C4-2B (cell line): Measurements from ENCODE around the gene MCFD2.

Source experiments
- ZFX ChIP-seq: fragments of 450-650 bp; IDR thresholded peaks from 2 replicates; pipeline ENCODE4 v1.6.1; 2017
- TF ChIP-seq, protein P1 (sequence below): fragments of 450-650 bp; conservative IDR thresholded peaks from 2 replicates; pipeline ENCODE4 v1.5.1; 2017; ENCODE audit warnings: mild to moderate bottlenecking

DNA sequence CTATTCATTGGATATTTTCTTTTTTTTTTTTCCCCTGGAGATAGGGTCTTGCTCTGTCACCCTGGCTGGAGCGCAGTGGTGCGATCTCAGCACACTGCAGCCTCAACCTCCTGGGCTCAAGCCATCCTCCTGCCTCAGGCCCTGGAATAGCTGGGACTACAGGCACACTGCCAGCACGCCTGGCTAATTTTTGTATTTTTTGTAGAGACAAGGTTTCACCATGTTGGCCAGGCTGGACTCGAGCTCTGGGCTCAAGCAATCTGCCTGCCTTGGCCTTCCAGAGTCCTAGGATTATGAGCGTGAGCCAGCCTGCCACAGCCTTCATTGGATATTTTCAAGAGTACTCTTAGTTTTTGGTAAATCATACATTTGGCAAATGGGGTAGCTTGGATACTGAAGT, 9.0 kb upstream of the MCFD2 start:
- TF ChIP-seq, protein P1, sequence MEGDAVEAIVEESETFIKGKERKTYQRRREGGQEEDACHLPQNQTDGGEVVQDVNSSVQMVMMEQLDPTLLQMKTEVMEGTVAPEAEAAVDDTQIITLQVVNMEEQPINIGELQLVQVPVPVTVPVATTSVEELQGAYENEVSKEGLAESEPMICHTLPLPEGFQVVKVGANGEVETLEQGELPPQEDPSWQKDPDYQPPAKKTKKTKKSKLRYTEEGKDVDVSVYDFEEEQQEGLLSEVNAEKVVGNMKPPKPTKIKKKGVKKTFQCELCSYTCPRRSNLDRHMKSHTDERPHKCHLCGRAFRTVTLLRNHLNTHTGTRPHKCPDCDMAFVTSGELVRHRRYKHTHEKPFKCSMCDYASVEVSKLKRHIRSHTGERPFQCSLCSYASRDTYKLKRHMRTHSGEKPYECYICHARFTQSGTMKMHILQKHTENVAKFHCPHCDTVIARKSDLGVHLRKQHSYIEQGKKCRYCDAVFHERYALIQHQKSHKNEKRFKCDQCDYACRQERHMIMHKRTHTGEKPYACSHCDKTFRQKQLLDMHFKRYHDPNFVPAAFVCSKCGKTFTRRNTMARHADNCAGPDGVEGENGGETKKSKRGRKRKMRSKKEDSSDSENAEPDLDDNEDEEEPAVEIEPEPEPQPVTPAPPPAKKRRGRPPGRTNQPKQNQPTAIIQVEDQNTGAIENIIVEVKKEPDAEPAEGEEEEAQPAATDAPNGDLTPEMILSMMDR, result no peak
- TF ChIP-seq ZFX, result no peak
